Loucy (cell line): Measurements from ENCODE around the gene COL27A1.

Experiments
- H2AFZ ChIP-seq: fragments of 200-600 bp; sonication (generic); 2 replicates; pipeline ENCODE4 v1.6.0; 2016; ENCODE audit warnings: antibody characterized with exemption, mild to moderate bottlenecking, low read length, moderate library complexity
- H3F3A ChIP-seq: fragments of 200-600 bp; 2 replicates; pipeline ENCODE4 v1.6.0; 2016; ENCODE audit warnings: antibody characterized with exemption, low read depth, mild to moderate bottlenecking
- H3K27me3 ChIP-seq: fragments of 200-600 bp; sonication (generic); 2 replicates; pipeline ENCODE4 v1.6.1; 2014; ENCODE audit warnings: low read length, mild to moderate bottlenecking; ENCODE audit not compliant: insufficient read depth, poor library complexity, severe bottlenecking
- H3K36me3 ChIP-seq: fragments of 200-600 bp; sonication (generic); 2 replicates; pipeline ENCODE4 v1.6.1; 2016; ENCODE audit warnings: low read length; ENCODE audit not compliant: insufficient read depth
- H3K4me1 ChIP-seq: fragments of 200-600 bp; sonication (generic); 2 replicates; pipeline ENCODE4 v1.5.1; 2014; ENCODE audit warnings: low read length, mild to moderate bottlenecking; ENCODE audit not compliant: insufficient read depth, poor library complexity, severe bottlenecking
- H3K4me2 ChIP-seq: fragments of 200-600 bp; sonication (generic); 2 replicates; pipeline ENCODE4 v1.6.0; 2014; ENCODE audit warnings: antibody characterized with exemption, low read length, low read depth, mild to moderate bottlenecking; ENCODE audit not compliant: poor library complexity, severe bottlenecking
- H3K4me3 ChIP-seq: fragments of 200-600 bp; sonication (generic); 2 replicates; pipeline ENCODE4 v1.5.1; 2014; ENCODE audit warnings: low read length, mild to moderate bottlenecking, mixed read lengths; ENCODE audit not compliant: poor library complexity, severe bottlenecking
- H3K79me2 ChIP-seq: fragments of 200-600 bp; sonication (generic); 2 replicates; pipeline ENCODE4 v1.6.1; 2014; ENCODE audit warnings: low read length; ENCODE audit not compliant: insufficient read depth
- H3K9ac ChIP-seq: fragments of 200-600 bp; sonication (generic); 2 replicates; pipeline ENCODE4 v1.6.0; 2014; ENCODE audit warnings: mild to moderate bottlenecking, low read depth, low read length, moderate library complexity; ENCODE audit not compliant: poor library complexity, severe bottlenecking
- H3K9me2 ChIP-seq: fragments of 200-600 bp; sonication (generic); replicated peaks from 2 replicates; pipeline ENCODE4 v1.6.1; 2016; ENCODE audit warnings: low read depth, low read length, mixed read lengths
- H3K9me3 ChIP-seq: fragments of 200-600 bp; sonication (generic); 2 replicates; pipeline ENCODE4 v1.6.1; 2014; ENCODE audit warnings: mild to moderate bottlenecking, antibody characterized with exemption, low read length, low read depth; ENCODE audit not compliant: insufficient read depth
- H4K20me1 ChIP-seq: fragments of 200-600 bp; sonication (generic); 2 replicates; pipeline ENCODE4 v1.6.0; 2014; ENCODE audit warnings: antibody characterized with exemption, low read length, mild to moderate bottlenecking; ENCODE audit not compliant: insufficient read depth, poor library complexity, severe bottlenecking
- EZH2phosphoT487 ChIP-seq: fragments of 200-600 bp; IDR thresholded peaks from 2 replicates; pipeline ENCODE4 v1.6.1; 2018; ENCODE audit warnings: antibody characterized with exemption, mild to moderate bottlenecking, moderate library complexity, borderline replicate concordance
- TF ChIP-seq, protein P1 (sequence below): fragments of 200-600 bp; sonication (generic); conservative IDR thresholded peaks from 2 replicates; pipeline ENCODE4 v1.5.1; 2014; ENCODE audit warnings: mild to moderate bottlenecking, antibody characterized with exemption, low read length

Gene COL27A1

GRCh38 chr9:114237247-114237646 lies 81.9 kb downstream of the COL27A1 start:
- no peaks in the 10 kb centered on the region for H3K36me3 ChIP-seq
- H4K20me1 ChIP-seq, result no peaks in the 10 kb centered on the region
- no peaks in the 10 kb centered on the region for H3K9me2 ChIP-seq
- H3K9me3 ChIP-seq, result no peaks in the 10 kb centered on the region
- TF ChIP-seq, protein P1, sequence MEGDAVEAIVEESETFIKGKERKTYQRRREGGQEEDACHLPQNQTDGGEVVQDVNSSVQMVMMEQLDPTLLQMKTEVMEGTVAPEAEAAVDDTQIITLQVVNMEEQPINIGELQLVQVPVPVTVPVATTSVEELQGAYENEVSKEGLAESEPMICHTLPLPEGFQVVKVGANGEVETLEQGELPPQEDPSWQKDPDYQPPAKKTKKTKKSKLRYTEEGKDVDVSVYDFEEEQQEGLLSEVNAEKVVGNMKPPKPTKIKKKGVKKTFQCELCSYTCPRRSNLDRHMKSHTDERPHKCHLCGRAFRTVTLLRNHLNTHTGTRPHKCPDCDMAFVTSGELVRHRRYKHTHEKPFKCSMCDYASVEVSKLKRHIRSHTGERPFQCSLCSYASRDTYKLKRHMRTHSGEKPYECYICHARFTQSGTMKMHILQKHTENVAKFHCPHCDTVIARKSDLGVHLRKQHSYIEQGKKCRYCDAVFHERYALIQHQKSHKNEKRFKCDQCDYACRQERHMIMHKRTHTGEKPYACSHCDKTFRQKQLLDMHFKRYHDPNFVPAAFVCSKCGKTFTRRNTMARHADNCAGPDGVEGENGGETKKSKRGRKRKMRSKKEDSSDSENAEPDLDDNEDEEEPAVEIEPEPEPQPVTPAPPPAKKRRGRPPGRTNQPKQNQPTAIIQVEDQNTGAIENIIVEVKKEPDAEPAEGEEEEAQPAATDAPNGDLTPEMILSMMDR, result no peak
- no peak for TF ChIP-seq EZH2phosphoT487
- no peaks in the 10 kb centered on the region for H3F3A ChIP-seq
- H3K9ac ChIP-seq, result no peak overlapping the region
- H3K4me1 ChIP-seq, result no peaks in the 10 kb centered on the region
- no peak overlapping the region for H2AFZ ChIP-seq
- no peaks in the 10 kb centered on the region for H3K79me2 ChIP-seq
- H3K4me2 ChIP-seq, result no peak overlapping the region
- H3K27me3 ChIP-seq, result no peaks in the 10 kb centered on the region
- H3K4me3 ChIP-seq, result no peak overlapping the region

GRCh38 chr9:114237781-114238180 lies 82.4 kb downstream of the COL27A1 start:
- no peak overlapping the region for H3K4me2 ChIP-seq
- no peaks in the 10 kb centered on the region for H3K9me2 ChIP-seq
- no peak overlapping the region for H3K4me3 ChIP-seq
- H2AFZ ChIP-seq, result no peak overlapping the region
- no peaks in the 10 kb centered on the region for H3K79me2 ChIP-seq
- H3F3A ChIP-seq, result no peaks in the 10 kb centered on the region
- no peaks in the 10 kb centered on the region for H3K4me1 ChIP-seq
- TF ChIP-seq, protein P1, result no peak
- TF ChIP-seq EZH2phosphoT487, result no peak
- no peaks in the 10 kb centered on the region for H3K27me3 ChIP-seq
- no peaks in the 10 kb centered on the region for H3K9me3 ChIP-seq
- H3K36me3 ChIP-seq, result no peaks in the 10 kb centered on the region
- H3K9ac ChIP-seq, result no peak overlapping the region
- no peaks in the 10 kb centered on the region for H4K20me1 ChIP-seq

- no peaks in the 10 kb centered on the region for H3K4me1 ChIP-seq
- no peaks in the 10 kb centered on the region for H3K79me2 ChIP-seq
- no peaks in the 10 kb centered on the region for H3K9me3 ChIP-seq
- no peaks in the 10 kb centered on the region for H3K27me3 ChIP-seq
- H3K9me2 ChIP-seq, result no peaks in the 10 kb centered on the region
- no peaks in the 10 kb centered on the region for H3F3A ChIP-seq
- H2AFZ ChIP-seq, result no peak overlapping the region
- H3K9ac ChIP-seq, result no peak overlapping the region
- no peak for TF ChIP-seq EZH2phosphoT487
- TF ChIP-seq, protein P1, result no peak
- H3K4me2 ChIP-seq, result no peak overlapping the region
- no peaks in the 10 kb centered on the region for H3K36me3 ChIP-seq
- no peaks in the 10 kb centered on the region for H4K20me1 ChIP-seq
- H3K4me3 ChIP-seq, result no peak overlapping the region
Observed at GRCh38 chr9:114238472-114238871, 83.1 kb downstream of the COL27A1 start.
